ENCODE data around the gene GRIP2.

The GRIP2 gene

DNA sequence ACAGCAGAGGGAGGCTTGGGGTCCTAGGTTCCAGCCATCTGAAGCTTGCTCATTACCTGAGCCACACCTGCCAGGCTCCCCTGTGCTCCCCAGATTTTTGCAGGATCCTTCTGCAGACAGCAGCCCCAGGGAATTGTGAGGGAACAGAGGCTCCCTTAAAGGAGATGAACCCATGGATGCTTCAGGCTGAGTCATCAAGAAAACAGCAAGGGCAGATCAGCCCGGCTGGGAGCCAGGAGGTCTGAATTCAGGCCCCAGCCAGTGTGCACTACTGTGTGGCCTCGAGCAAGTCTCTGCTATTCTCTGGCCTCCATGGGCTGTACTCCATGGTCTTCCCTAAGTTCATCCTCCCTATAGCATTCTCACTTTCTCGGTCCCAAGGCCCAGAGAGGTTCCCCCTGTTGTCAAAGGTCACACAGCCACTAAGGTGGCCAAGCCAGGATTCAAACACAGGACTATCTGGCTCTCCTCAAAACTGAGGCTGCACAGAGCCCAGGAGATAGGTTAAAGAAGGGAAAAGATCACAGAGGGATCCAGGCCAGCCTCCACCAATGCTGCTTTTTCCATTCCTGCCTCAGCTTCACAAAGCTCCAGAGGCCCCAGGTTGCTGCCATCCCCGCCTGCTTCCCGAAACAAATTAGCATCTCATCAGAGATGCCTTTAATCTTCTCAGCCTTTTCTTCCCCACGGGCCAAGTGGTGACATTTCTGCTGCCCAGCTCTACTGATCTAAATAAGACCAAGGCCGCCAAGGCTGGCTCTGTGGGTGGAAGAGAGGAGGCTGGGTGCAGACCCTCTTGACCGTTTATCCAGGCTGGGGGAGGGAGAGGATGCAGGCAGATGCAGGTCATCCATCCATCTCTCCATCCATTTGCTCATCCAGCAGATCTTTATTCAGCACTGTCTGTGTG, 21.2 kb upstream of the GRIP2 start:
- DNase-seq, result no peak

DNA sequence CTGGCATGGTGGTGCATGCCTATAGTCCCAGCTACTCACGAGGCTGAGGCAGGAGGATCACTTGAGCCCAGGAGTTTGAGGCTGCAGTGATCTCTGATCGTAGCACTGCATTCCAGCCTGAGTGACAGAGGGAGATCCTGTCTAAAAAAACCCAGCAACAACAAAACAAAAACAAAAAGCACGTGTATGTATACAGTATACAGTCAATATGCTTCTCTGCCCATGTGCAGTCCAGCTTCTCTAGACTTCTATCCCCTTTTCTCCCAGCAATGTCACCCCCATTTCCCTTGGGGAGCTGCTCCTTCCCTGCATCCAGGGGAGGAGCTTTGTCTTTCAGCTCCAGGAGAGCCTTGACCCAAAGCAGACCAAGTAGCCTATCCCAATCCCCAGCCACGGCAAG, 20.0 kb upstream of the GRIP2 start:
- no peak for DNase-seq

DNA sequence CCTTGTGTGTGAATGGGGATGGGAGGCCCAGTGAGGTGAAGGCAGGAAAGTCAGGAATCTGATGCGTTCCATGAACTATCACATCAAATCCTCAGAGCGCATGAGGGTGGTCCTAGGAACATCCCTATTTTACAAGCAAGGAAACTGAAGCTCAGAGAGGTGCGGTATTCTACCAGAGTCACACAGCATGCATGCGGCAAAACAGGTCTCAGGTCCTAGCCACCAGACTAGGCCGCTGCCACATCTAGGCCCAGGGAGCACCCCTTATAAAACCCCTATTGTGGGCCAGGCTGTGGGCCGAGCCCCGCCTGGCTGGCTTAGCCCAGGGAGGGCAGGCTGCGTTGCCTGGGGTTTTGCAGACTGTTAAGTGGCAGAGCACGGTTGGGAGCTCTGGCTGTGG, 17.9 kb upstream of the GRIP2 start:
- DNase-seq, result no peak

DNA sequence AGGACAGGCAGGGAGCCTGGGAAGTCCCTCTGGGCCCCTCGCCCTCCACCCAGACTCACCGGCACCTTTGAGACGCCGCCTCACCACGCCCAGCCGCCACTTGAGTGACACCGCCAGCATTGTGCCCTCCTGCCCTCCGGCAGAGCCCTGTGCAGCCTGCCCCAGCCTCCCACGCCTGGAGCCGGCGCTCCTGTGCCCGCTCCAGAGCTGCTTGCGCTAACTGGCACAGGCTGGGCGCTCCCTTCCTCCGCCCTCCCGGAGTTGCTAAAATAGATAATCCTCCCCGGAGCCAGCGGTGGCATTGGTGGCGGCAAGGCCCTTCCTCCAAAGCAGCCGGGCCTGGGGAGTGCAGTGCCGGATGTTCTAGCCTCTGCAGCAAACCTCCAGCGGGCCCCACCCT, 15.7 kb upstream of the GRIP2 start:
- peak; percentile 41 for DNase-seq

DNA sequence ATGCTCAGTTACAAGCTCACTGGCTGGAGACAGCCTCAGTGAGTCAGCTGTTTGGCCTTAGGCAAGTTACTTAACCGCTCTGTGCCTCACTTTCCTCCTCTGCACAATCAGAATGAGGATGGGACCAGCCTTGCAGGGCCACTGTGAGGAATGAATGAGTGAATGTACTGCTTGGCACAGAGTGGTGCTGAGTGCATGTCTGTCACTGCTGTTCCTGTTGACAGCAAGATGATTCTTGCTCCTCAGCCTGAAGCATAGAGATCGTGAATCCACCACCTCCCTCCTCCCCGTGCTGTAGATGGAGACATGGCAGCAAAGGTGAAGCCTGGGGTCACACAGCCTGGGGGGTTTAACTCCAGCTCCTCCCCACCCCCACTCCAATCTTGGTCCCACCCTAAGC, 14.6 kb upstream of the GRIP2 start:
- DNase-seq, result no peak

DNA sequence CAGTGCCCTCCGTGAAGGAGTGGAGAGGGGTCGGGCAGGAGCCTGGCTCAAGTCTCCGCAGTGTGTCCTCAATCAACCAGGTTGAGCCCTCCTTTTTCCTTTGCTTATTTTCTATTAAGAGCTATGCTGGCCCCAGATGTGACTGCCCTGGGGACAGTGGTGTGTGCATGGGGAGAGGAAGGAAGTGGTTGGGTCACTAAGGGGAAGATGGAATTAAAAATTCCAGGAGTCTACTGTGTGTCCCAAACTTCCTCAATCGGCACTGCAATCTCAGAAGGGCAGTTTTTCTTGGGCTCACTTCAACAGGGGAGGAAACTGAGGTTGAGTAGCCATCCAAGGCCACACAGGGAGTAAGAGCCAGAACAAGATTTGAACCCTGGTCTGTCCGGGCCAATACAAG, 13.7 kb upstream of the GRIP2 start:
- no peak for DNase-seq

DNA sequence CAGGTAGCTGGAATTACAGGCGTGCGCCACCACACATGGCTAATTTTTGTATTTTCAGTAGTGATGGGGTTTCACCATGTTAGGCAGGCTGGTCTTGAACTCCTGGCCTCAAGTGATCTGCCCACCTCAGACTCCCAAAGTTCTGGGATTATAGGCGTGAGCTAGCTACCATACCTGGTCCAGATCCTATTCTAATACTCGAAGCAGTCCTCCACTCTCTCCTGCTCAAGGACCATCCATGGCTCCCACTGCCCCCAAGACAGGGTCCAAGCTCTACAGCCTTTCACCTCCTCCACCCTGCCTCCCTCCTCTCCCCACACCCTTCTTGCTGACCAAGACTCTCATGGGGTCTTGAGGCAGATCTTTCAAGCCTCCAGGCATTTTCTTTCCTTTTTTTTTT, 12.6 kb upstream of the GRIP2 start:
- no peak for DNase-seq

DNA sequence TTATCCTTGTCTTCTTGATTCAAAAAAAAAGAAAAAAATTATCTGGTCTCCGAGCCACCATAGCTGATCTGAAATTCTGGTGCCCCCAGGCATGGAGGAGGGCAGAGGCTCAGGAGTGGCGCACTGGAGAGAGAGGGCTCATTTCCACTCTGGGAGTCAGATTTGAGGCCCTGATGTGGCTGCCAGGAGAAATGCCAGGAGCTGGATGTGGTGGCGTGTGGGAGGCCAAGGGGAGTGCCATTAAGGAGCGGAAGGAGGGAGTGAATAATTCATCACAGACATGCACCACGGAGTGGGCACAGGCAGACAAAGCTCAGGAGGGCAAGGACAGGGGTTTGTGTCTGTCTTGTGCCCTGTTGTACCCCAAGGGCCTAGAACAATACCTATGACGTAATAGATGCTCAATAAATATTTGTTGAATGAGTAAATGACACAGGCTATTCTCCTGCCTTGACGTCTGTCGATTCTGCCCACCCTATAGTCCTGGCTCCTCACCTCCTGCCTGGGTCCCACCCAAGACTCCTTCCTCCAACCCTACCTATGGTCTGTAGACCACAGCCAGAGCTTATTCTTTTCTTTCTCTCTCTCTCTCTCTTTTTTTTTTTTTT, 12.0 kb upstream of the GRIP2 start:
- DNase-seq, result no peak

DNA sequence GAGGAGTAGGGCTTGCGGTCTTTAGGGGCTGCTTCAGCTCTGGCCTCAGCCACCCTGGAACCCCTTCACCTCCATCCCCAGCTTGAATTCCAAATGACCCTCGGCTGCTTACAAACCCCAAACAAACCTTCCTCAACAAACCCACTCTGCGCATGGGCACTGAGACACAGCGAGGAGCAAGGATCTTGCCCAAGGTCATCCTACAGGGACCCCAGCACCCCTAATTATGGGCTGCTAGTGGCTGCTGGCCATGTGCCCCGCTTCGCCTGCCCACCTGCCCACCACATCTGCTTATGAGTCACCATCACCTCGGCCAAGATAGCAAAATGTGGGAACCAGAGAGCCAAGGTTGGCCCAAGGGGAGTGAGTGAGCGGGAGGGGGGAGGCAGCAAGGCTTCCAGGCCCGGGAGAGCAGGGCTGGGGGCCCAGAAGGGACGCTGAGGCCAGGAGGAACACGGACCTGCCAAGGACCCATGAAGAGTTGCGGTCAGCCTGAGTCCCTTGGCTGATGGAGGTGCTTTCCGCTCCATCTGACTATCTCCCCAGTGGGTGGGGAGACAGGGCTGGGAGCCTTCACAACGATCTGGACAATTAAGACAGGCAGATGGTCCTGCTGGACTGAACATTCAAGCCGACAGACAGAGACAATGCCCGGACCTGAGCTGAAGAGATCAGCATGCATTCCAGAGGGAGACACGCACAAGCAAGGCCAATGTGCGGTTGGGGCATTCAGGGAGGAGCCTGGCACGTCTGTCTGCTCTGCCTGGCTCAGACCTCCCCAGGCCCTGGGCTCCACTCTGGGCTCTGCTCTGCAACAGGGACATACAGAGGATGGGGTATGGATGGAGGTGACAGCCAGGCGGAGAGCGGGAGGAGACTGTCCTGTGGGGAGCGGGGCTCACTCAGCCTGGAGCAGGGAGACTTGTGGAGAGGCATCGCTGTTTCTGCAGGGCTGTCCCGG, 10.8 kb upstream of the GRIP2 start:
- DNase-seq, result no peak

DNA sequence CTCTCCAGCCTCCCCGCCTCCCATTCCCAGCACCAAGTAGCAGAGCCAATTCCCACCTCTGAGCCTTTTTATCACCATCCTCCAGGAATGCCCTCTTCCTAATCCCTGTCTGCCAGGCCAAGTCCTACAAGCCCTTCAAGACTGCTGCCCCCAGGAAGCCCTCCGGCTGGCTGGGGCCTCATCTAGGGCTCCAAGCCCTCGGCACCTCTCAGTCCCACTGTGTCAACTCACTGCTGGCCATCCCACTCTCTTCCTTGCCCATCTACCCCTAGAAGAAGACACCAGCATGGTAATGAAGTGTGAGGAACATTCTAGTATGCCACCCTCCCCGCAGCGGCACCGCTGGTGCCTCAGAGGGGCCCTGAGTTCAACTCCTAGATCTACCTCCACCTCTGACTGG, 10.0 kb upstream of the GRIP2 start:
- DNase-seq, result no peak

DNA sequence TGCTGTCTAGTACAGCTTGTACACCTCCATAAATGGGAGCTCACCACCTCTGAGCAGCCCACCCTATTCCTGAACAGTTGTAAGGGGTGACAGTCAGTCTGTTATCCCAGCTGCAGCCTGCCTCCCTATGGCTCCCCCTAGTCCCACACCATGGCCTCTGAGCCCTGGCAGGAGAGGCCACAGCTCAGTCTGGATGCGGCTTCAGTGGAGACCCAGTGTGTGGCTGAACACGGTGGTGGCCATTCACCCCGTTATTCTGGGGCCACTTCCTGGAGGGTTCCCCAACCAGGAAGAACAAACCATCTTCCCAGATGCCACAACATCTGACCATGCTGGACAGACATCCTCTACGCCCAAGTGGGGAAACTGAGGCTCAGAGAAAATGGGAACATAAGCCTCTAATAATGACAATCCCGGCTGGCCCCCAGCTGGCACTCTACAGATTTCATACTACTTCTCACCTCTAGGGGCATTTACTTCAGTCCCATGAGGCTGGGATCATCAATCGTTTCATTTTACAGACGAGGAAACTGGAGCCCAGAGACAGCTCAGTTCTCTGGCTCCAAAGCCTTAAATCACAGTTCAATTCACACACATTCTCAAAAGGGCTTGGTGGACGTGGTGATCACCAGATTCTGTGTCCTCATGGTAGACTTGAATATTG, 9.2 kb upstream of the GRIP2 start:
- no peak for DNase-seq

DNA sequence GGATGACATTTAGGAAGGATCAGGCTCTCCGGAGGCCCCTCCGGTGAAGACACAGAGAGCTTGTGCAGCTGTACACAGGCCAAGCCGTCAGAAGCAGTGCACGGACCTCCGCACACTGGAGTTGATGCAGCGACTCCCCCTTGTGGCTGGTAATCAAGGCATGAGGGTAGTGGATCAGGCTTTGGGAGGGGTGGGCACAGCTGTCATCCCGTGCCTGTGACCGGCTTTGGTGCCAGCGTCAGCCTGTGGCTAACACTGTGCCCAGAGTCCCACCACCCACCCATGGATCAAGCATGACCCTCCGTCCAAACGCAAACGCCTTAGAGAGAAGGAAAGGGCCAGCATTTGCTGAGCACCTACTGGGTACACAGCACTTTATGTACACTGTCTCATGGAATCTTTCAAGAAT, 8.2 kb upstream of the GRIP2 start:
- peak; percentile 61 for DNase-seq

DNA sequence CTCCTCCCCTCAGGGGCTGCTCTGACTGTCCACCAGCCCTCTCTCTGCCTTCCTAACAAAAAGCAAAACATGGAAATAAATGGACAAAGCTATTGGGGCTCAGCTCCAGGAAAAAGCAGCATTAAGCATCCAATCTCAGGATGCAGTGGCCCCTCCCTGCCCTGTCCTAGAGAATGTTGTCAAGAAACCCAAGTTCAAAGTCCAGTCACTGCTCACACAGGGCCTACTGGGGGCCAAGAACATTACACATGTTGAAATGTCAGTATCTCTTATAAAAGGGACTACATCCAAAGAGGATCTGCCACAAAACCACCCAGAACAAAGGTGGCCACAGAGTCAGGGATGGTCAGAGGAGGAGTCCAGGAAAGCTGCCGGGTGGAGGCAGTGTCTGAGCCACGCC, 7.6 kb upstream of the GRIP2 start:
- no peak for DNase-seq

DNA sequence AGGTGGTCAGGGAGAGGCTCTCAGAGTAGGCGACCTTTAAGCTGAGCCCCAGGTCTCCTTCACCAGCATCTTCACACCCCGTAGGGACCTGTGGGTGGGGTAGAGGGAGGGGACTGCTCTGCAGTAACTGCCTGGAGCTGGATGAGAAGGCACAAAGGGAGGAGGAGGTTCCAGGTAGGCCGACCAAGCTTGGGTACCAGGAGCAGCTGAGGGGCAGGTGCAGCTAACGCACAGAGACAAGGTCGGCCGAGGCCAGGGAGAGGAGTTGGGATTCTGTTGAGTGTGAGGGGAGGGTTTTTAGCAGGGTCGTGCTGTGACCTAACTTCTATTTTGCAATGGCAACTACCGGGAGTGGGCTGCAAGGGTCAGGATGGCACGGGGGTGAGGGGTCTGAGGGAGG, 5.9 kb upstream of the GRIP2 start:
- no peak for DNase-seq

DNA sequence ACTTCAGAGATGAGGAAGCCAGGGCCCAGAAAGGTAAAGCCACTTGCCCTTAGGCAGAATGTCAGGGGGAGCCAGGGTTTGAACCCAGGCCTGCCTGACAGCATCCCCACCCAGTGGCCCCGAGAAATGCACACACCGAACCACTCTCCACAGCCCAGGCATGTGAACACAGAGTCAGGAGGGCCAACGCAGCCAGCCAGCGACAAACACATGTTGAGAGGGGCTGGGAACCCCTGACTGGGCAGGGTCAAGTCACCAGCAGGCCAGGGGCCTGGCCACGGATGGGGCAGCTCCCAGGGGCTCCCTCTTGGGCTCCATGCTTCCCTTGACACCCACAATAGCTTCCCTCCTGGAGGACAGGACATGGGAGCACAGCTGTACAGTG, 5.1 kb upstream of the GRIP2 start:
- no peak for DNase-seq

DNA sequence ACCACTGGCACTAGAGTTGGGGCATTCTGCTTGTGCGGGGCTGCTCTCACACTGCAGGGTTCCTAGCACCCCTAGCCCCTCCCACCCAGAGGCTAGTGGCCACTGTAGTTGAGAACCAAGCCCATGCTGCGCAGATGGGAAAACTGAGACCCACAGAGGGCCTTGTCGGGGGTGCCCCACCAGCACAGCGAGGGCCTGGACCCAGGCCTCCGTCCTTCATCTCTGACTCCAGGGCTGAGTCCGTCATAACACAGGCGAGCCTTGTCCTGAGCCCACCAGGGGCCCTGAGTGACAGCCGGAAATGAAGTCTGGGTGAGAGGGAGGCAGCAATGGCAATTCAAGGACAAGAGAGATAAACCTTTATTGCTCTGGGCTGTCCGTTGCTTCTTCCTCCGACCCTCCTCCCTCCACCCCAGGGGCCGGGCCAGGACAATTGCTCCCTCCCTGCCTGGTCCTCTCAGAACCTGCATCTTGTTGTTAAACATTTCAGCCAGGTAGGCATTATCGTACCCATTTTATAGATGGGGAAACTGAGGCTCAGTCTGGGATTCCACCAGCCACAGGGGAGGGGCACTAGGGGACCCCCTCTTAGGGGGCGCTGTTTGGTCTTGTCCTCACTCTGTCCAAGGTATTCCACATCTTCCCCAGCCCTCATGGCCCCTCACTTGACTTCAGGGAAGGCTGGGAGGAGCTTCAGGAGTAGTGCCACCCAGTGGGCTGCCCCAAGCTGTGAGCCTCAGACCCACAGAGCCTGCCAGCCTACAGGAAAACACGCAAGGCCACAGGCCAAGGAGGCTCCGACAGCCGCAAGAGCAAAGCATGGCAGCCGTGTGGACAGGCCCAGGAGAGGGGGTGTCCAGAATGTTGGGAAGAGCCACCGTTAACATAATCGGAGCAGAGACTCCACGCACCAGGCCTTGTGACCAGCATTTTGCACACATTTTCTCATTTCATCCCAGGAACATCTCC, 4.4 kb upstream of the GRIP2 start:
- no peak for DNase-seq

DNA sequence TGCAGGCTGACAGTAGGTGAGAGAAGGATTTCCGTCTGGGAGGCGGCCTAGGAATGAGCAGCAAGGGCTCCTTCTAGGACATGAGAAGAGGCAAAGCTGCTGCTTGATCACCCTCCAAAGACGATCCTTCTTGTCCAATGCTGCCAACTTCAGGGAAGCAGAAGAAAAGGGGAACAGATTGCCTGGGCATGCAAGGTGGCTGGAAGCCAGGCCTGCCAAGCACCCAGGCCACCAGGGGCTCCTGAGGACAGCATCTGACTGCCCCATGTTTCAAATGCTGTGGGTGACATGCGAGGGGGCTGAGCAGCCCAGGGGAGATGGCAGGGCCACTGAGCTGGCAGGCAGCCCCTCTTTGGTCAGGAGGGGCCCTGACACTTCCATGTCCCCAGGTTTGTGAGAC, 3.3 kb upstream of the GRIP2 start:
- no peak for DNase-seq

DNA sequence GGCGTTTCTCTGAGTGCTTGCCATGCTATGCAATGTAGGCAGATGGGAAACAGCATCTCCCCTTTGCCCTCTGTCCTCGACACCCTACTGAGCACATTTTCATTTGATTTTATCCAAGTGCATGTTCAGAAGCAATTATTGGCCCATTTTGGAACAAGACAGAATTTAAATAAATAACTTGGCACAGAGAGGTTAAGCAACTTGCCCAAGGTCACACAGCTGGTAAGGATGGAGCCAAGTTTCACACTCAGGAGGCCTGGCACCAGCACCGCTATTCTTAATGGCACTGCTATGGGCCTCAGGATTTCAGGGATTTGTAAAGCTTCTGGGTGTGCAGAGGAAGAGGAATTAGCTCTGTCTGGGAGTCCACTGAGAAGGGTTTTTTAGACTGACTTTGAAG, 2.5 kb upstream of the GRIP2 start:
- DNase-seq, result no peak

DNA sequence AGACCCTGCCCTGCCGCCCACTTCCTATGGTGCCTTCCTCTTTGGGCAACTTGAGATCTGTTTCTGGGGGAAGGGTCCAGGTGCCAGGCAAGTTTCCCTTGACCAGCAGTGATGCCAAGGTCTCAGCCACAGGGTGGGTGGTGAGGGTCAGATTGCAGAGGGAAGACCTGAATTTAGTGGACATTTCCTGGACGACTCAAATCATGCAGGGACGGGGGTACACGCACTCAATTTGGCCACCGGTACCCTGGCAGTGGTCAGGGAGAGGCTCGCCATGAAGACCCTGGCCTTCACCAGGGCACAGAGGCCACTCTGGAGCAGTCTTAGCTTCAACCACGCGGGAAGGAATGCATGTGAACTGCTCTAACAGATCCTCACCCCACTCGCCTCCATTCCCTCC, 1.5 kb upstream of the GRIP2 start:
- DNase-seq, result no peak

DNA sequence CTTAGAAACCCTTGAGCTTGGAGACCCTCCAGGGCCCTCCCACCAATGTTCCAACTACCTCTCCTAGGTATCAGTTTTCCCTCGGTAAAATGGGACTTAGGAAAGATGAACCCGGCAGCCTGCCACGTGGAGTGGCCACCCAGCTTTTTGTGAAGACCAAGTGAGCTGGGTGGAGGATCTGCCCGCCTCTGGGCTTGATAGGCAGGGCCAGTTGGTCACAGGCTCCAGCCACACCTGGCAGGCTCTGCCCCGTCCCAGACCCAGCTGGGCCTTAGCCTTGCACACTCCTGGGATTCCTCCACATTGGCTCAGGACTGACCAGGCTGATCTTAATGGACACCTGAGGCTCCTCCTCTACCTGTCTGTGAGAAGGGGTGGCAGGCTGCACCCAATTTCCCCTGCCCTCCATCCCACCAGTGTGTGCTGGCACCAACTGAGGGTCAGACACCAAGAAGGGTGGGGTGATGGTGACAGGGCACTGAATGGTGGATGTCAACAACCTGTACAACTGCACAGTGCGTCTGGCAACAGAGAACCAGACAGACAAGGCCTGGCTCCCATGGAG, 761 bp upstream of the GRIP2 start:
- no peak for DNase-seq

DNA sequence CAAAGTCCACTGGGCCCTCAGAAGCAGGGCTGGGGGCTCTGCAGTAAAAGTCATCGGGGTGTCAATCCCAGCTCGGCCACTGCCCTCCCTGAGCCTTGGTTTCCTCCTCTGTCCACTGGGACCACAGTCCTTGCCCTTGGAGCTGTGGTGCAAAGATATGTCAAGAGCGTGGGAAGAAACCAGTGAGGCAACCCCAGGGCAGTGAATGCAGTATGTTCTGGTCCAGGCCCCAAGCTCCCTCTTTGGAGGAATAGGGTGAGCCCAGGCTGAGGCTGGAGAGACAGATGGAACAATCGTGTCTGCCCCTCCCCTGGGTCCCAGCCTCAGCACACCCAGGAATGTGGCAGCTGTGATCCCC, 779 bp downstream of the GRIP2 start:
- DNase-seq, result no peak

Data from right kidney (tissue), 1 donor.